GM21737 (cell line): ENCODE results near the gene CCDC6.
"Not testable (repeated sequence)": the region's sequence is repeated elsewhere in the genome, so short reads cannot be mapped to it uniquely, and the experiment has no call there.

ENCODE experiments used
- ATAC-seq: cut with Tn5 transposase; IDR thresholded peaks from one replicate; pipeline ENCODE4 v1.9.1; 2021; ENCODE audit warnings: mild to moderate bottlenecking, moderate library complexity; ENCODE audit not compliant: unreplicated experiment

CCDC6 gene

DNA sequence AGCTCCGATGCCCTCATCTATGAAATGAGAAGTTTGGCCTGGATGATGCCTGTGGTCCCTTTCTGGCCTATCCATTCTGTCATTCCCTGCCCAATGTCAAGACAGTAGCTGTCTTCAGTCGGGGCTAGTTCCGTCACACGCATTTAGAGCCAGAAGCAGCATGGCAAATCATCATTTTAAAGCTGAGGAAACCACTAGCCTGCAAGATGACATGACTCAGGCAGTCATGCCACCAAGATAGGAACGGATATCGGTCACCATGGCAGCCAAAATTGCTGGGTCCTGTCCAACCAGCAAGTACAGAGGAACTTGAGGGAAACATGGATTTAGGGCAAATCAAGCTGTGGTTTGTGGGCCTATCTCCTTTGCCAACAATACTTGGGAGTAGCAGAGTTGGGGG is 88.6 kb downstream of the CCDC6 start:
- ATAC-seq, result no peak

DNA sequence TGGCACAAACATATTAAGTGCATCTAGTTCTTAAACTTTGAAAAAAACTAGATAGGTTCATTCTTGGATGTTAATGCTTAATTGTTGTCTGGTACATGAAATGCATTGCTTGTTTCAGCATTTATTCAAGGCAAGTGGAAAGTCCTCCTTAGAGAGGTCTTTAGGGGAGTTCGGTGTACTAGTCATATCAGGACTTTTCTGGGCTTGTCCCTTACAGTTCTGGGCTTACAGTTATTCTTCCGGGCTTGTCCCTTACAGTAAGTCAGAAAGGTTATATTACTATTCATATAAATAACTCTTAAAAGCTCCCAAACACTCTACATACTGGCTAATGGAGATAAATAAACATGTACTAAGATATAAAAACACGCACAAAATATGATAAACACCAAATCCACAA is 91.5 kb downstream of the CCDC6 start:
- no peak for ATAC-seq

DNA sequence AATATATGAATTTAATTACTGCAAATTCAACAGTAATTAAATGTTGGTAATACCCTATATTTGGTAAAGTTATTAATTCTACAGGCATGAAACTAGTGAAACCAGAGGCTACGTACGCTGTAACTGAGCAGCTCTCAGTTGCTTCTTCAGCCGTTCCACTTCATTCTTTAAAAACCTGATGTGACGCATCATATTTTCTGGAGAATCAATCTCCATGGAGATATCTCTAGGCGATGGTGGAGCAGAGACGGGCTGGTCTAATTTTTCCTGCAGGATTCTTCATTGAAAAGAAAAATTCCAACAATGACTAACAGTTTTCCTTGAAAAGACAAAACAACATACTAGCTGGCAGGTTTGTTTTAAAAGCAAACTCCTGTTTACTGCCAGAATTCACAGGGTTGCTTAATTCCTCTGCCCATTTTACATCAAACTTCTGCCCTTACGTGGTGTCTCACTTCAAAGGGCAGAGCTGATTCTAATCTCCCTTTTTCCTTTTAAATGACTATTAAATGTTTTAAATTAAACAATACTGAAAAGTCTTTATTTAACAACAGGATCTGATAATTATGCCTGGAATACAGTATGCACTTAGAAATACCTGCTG is 93.7 kb downstream of the CCDC6 start:
- ATAC-seq, result no peak

DNA sequence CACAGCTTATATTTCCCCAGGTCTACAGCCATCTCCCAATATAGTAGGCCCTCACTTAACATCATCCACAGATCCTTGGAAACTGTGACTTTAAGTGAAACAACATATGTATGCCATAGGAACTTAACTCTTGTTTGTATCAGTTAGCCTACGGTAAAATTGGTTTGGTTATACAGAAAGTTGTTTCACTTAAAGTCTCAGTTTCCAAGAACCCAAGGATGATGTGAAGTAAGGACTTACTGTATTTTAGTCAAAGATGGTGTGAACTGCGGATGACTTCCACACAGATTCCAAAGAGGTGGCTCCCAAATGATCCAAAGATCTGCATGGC is 96.7 kb downstream of the CCDC6 start:
- ATAC-seq, result no peak

DNA sequence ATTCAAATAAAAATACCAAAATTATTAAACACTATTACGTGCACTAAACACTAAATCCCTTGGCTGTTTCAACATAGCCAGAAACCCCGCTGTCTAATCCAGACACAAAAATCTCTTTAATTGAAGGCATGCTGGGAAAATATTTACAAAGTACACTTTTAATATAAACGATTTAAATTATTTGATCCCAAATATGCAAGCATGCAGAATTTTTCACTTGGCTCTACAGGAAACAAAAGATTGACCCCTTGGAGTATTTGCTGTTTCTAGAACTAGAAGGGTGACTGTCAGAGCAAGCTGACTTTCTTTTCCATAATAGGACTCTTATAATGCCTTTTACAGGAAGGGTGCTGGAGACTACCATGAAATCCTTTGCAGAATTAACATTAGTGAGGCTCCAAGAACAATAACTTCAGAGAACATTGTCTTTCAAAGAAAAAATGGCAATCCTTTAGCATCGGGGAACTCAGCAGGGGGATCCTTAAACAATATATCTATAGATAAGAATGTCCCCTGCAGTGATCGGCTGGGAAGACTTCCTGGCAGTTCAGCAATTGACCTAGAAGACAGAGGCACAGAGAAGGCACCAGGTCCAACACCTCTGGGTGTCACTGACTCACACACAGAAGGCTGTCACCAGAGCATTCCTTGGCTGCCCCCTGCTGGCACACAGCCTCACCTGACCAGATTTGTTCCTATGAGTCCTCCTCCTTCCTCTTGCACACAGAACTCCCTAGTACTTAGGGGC is 97.3 kb downstream of the CCDC6 start:
- ATAC-seq, result peak; percentile 86

DNA sequence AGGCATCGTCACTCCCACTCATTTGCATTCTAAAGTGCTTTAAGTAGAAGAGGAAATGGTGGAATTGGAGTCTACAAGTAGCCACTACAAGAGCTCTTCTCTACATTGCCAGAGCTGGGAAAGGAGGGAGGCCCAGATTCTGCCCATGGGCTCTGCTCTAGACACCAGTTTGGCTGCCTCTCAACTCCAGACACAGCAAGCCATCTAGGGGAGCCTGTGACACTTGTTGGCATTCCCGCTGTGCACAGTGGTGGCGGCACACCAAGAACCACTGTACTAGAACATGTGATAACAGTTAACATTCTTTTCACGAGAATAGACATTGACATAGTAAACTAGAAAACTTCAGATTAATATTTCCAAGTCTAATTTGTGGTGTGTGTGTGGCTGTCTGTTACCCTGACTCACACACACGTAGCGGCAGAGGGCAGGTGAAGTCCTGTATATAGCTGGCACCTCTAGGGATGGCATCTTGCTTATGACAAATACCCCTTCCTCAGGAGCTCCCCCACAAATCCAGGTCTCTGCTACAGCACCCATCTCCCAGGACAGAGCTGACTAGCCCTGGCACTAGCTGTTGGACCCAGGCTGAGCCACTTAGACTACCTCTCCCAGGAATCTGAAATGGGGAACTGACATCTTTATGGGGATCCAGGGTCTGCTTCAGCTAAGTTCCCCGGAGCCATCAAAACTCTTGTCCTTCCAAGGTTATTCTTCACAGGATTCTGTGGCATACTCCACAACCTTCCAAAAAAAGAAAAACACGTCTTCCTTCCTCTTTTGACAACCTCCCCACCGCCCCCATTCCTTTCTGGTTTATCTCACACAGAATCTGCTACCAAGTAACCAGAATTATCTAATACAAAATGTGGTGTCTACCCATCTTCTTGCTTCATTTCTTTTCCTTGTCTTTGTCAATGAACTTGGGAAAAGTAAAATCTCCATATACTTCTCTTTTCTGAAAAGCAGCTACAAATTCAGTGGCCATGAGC is 98.4 kb downstream of the CCDC6 start:
- no peak for ATAC-seq

DNA sequence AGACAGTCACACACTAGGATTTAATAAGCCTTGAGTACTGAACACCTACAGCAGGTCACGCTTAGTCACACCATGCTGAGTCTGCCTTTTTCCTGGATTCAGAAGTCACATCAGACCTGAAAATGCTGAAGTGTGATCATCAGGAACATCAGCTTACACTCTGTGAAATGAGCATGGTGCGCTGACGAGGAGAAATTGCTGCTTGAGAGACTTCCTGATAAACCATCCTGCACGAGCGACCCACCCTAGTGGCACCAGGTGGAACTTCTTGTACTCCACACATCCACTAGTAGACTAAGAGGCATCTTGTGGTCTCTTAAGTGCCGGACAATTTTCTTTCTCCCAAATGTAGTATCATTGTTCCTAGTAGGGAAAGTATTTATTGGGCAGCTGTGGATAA is 101.3 kb downstream of the CCDC6 start:
- no peak for ATAC-seq

DNA sequence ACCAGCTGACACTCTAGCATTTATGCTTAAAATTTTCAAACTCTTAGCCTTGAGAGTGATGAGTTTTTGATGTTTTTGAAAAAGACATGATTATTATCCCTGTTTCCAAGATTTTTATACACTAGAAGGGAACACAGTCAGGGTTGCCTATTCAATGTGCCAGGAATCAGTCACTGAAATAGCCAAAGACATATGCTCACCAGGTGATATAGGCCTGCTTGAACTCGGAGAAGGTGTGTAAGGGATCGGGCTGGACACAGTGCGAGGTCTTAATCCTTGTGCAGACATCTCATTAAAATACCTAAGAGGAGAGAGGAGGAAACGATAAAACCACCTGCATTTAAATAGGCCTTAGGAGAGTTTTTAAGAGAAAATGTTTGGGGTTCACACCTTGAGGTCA is 102.1 kb downstream of the CCDC6 start:
- ATAC-seq, result no peak

DNA sequence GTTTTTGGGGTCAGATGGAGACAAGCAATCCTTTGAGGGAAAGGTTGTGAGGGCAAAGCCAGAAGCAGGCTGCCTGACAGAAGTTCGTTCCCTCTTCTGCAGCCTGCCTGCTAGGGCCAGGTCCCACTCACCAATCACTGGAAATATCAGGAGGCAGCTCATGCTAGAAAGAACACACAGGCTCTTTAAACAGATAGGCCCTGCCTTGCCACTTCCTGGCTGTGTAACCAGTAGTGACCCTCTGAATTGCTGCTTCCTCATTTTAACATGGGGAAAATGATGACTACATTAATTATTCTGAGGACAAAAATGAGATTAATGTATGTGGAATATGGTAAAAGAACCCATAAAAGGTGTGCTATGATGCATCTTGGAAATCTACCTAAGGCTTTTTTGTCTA is 102.6 kb downstream of the CCDC6 start:
- no peak for ATAC-seq

DNA sequence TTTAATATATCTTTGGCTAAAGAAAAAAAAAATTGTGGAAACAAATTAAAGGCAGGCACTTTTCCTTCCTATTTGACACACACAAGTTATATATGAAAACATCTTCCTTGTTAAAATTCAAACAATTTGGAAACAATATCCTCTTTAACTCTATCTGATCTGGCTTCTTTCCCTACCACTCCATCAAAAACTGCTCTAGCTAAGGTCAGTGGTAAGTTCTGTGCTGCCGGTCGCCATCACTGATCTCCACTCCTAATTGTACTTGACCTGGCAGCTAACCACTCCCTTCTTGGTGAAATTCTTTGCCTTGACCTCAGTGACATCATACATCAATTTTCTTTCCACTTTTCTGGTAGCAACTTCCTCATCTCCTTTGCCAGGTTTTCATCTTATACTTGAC is 105.2 kb downstream of the CCDC6 start:
- no peak for ATAC-seq

DNA sequence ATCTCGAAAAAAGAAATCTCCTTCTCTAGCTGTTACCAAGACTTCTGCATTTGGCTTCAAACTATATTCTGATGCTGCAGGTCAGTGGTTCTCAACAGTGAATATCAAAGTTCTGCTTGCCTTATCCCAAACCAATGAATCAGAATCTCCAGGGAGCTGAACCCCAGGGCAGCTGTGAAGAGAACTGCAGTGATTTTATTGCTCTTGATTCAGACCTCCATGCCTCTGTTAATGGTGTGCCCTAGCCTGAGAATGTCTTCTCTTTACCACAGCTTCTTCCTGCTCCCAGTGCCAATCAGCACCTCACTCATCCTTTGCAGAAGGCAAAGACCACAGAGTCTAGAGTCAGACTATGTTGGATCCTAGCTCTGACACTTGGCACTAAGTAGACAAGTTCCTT is 106.9 kb downstream of the CCDC6 start:
- no peak for ATAC-seq

DNA sequence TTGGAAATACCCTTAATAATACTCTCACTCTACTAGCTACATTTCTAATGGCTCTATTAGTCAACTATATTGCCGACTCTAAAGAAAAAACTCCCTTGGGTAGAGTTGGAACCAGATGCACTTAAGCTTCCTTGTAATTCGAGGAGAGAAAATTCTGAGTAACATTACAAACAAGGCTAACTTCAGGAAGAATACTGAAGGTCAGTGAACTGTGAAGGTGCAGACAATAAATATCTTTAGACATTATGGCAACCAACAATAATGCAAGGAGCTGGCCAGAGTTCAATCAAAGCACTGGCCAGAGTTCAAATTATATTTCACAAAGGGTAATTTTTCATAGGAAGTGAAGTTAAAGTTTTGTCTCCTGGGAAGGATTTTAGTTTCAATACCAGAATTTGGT is 112.4 kb downstream of the CCDC6 start:
- ATAC-seq, result no peak

DNA sequence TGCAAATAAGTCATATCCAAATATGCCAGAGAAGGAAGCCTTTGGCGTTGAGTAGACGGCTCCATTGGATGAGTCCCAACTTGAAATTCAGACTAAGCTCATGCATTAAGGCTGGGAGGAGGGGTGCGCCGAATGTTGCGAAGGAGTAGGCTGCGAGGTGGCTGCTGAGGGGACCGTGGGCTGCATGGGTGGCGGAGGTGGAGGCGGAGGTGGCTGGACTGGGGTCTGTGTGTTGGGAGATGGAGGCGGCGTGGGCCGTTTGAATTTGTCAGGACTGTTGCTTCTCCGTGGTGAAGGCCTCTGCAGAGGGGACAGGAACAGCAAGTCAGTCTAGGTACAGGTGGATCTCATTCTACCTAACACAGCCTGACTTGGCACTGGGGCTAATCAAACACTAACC is 113.5 kb downstream of the CCDC6 start:
- no peak for ATAC-seq

DNA sequence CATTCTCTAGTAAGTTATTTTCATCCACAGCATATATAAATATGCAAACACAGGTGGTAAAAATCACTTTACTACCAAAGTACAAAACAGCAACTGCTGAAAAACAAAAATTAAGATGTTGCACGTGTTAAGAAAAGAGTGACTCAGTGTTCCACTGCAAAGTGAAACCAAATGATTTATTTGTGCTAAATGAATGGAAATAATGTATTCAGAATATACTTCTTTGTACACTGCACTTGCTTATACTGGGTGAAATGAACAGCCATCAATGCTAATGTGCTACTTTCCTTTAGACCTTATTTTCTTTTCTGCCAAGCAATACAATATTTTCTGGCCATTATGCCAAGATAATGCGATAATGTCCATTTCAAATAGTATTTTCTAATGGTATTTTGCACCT is 114.8 kb downstream of the CCDC6 start:
- ATAC-seq, result no peak

DNA sequence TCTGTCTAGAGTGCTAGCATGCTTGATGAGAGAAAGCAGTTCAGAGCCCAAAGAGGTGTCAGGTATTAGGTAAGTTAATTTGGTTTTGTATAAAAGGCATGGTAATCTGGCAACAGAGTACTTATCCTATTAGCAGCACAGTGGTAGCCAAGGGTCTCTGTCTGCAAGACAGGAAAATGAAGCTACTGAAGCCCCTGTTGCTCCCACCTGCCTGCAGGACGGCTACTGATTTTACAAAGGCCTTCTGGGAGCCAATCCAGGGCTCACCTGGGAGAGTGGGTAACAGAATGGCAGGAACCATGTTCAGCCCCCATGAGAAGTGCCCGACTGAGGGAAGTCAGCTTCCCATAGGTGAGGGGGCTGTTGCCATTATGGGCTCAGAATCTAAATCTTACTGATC is 116.3 kb downstream of the CCDC6 start:
- not testable (repeated sequence) for ATAC-seq

DNA sequence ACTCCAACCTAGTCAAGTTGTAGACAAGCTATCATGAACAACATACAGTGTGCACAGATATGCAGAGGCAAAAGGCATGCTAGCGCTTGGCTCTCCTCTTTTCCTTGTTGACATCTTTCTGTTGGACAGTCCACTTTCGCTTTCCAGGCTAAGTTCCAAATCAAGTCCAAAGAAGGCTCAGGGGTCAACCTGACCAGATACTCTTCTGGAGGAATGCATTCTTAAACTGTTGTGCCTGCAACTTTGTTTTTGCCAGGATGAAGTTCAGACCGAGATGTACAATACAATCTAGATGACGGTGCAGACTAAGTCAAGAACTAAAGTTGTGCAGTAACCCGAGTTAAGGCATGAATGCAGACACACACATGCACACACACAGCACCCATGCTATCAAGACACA is 117.4 kb downstream of the CCDC6 start:
- ATAC-seq, result not testable (repeated sequence)

DNA sequence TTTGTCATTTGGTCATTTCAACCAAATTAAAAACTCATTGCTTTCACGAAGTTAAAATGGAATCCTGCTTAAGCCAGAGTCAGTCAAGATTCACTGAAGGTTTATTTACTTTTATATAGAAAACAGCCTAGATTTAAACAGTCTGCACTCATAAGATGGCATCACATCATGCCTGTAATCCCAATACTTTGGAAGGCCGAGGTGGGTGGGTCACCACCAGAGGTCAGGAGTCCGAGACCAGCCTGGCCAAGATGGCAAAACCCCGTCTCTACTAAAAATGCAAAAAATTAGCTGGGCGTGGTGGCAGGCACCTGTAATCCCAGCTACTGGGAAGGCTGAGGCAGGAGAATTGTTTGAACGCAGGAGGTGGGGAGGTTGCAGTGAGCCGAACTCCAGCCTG is 119.3 kb downstream of the CCDC6 start:
- ATAC-seq, result not testable (repeated sequence)

DNA sequence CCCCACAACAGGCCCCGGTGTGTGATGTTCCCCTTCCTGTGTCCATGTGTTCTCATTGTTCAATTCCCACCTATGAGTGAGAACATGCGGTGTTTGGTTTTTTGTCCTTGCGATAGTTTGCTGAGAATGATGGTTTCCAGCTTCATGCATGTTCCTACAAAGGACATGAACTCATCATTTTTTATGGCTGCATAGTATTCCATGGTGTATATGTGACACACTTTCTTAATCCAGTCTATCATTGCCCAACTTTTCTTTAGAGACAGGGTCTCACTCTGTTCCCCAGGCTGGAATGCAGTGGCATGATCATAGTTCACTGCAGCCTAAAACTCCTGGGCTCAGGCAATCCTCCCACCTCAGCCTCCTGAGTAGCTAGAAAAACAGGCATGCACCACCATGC is 120.9 kb downstream of the CCDC6 start:
- not testable (repeated sequence) for ATAC-seq

DNA sequence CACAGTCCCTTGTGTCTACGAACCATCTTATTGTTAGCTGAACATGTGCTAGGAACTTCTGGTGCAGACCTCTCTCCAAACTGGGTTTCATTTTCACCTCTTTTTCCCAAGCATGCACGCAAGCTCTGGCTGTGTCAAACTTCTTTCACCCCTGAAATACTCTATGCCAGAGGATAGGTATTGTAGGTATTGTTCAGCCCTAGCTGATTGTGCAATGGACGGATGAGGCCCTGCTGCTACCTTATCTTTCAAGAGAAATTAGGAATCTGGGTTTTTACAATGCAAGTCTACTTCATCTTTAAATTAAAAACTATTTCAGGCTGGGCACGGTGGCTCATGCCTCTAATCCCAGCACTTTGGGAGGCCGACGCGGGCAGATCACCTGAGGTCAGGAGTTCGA is 124.8 kb downstream of the CCDC6 start:
- ATAC-seq, result no peak

DNA sequence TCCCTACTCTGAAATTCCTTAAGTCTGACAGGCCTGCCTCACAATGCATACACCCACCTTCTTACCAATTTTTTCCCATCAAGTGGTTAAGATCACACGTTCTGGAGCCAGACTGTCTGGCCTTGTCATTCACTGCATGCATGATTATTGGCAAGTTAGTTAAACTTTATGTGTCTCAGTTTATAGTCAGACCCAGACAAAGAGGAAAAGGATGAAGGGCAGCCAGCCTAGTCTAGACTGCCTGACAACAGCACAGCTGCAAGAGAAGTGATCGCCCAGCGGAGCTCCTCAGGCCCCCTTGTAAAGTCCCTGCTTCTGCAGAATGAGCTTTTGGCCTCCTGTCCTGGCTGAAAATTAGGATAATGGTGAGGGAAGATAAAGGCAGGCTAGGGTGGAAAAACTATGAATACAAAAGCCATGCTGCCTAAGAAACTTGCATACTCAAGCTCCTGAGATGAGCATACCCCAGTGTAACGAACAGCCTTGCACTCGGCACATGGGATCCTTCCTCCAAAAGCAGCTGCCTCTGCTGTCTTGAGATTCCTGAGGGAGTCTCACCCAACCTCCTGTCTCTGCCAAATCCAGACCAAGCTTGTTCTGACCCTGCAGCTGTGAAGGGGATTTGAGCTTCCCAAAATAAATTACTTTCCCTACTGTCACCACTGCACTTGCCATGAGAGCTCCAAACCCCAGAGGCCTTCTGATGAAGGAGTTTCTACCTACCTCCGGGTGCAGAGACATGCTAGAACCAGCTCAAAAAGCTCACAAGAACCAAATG is 126.4 kb downstream of the CCDC6 start:
- no peak for ATAC-seq

DNA sequence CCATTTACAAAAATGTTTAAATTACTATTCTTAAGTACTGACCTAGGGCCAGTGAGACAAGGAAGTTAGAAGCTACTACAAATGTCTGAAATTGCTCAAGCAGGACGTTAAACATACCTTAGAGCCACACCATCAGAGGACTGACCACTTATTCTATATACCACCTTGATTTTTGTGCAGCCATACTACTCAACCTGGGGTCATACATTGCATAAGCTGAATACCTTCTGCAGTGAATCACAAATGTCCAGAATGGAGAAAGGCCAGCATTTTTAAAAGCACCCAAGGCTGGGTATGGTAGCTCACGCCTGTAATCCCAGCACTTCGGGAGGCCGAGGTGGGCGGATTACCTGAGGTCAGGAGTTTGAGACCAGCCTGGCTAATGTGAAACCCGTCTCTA is 131.9 kb downstream of the CCDC6 start:
- ATAC-seq, result no peak
